Endothelial cell of umbilical vein (primary cell): Measurements from ENCODE around the gene AOC2.

ENCODE experiments used
- POLR2A ChIP-seq: IDR thresholded peaks from 2 replicates; pipeline ENCODE4 v1.6.1; 2012; ENCODE audit warnings: low read depth, mild to moderate bottlenecking, control low read depth, low read length
- POLR2AphosphoS5 ChIP-seq: IDR thresholded peaks from 2 replicates; pipeline ENCODE4 v1.6.1; 2012; ENCODE audit warnings: low read depth, mild to moderate bottlenecking, control low read depth, low read length, moderate library complexity; ENCODE audit not compliant: insufficient read depth
- TF ChIP-seq, protein P1 (sequence below), 2 donors: IDR thresholded peaks; 1 replicate in 1 of 2; 2 replicates in 1 of 2; pipeline ENCODE4 v1.5.1; 2011; ENCODE audit warnings: low read length in 2 of 2, mild to moderate bottlenecking in 2 of 2, moderate library complexity in 2 of 2, control low read depth in 1 of 2, inconsistent platforms in 1 of 2, low read depth in 1 of 2; ENCODE audit not compliant: insufficient read depth in 1 of 2; ENCODE audit errors: extremely low read depth in 1 of 2

DNA sequence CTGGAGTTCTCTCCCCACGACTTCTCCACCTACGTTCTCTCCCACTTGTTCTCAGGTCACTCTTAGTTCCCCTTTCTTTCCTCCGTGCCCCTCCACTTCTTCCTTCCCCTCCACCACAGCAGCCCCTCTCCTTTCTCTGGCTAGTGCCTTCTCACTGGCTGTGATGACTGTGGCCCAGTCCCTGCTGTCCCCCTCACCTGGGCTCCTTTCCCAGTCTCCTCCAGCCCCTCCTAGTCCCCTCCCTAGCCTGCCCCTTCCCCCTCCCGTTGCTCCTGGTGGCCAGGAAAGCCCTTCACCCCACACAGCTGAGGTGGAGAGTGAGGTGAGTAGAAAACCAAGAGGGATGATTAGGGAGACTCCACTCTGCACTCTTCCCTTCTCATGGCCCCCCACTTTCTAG is 49.3 kb upstream of the AOC2 start:
- TF ChIP-seq, protein P1, sequence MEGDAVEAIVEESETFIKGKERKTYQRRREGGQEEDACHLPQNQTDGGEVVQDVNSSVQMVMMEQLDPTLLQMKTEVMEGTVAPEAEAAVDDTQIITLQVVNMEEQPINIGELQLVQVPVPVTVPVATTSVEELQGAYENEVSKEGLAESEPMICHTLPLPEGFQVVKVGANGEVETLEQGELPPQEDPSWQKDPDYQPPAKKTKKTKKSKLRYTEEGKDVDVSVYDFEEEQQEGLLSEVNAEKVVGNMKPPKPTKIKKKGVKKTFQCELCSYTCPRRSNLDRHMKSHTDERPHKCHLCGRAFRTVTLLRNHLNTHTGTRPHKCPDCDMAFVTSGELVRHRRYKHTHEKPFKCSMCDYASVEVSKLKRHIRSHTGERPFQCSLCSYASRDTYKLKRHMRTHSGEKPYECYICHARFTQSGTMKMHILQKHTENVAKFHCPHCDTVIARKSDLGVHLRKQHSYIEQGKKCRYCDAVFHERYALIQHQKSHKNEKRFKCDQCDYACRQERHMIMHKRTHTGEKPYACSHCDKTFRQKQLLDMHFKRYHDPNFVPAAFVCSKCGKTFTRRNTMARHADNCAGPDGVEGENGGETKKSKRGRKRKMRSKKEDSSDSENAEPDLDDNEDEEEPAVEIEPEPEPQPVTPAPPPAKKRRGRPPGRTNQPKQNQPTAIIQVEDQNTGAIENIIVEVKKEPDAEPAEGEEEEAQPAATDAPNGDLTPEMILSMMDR (IDR thresholded peaks at IDR 0.05; ENCODE audit: extremely low read depth in 1 of 2, insufficient read depth in 1 of 2, low read depth in 1 of 2, low read length in 2 of 2) = no peak
- TF ChIP-seq POLR2AphosphoS5 = no peak
- no peak for TF ChIP-seq POLR2A
